ENCODE results near the gene ZNF827. TPM values are rescaled to one million over a fixed set of nuclear protein-coding genes. Genes with fewer than 3 reads are reported as not detected.

The ZNF827 gene
- total and polyA plus RNA-seq, 2 of the 8 experiments (the other 6 are each of a cell fraction or from before 2014, with no cell fraction given): 25.3 to 26.2 TPM

- Histone ChIP-seq H3K4me1 (replicated peaks in 1 of 4; ENCODE audit: control insufficient read depth in 3 of 4, insufficient read depth in 4 of 4, low read length in 3 of 4) (peaks cover 0 to 12% (median 9%) of the 10 kb centered on the region in 4 experiments; a peak in 4 of 7 replicates), H3K4me2 (ENCODE audit: insufficient read depth in 1 of 2, low read depth in 2 of 2, low read length in 2 of 2) (peak overlapping the region in 1 of 2 experiments; percentile 4; a peak in 1 of 4 replicates), H3K9ac (replicated peaks in 1 of 4; ENCODE audit: extremely low read depth in 1 of 4, low read depth in 3 of 4, low read length in 3 of 4) (no peak overlapping the region), H3K18ac (ENCODE audit: extremely low read depth, low read length) (no peak overlapping the region), H2BK15ac (ENCODE audit: low read length) (no peak overlapping the region), H3K9me3 (ENCODE audit: insufficient read depth in 2 of 2, low read depth in 1 of 2, low read length in 1 of 2) (no peaks in the 10 kb centered on the region), H3K36me3 (ENCODE audit: control insufficient read depth in 2 of 4, insufficient read depth in 4 of 4, low read length in 3 of 4) (peaks cover 0 to 24% (median 13%) of the 10 kb centered on the region in 4 experiments; a peak in 5 of 8 replicates), H3K23ac (ENCODE audit: insufficient read length) (no peak overlapping the region), H4K20me1 (replicated peaks in 1 of 2; ENCODE audit: control insufficient read depth in 1 of 2, insufficient read depth in 2 of 2, low read length in 2 of 2) (no peaks in the 10 kb centered on the region), H3K79me1 (ENCODE audit: low read depth, low read length) (peaks cover 12% of the 10 kb centered on the region), H2AFZ (ENCODE audit: low read length) (no peak overlapping the region), H3K23me2 (ENCODE audit: low read depth, low read length) (no peaks in the 10 kb centered on the region), H3K79me2 (ENCODE audit: control insufficient read depth in 1 of 2, insufficient read depth in 2 of 2, low read length in 2 of 2) (peaks cover 6 to 93% of the 10 kb centered on the region in 2 experiments), H2AK5ac (ENCODE audit: low read depth, low read length) (no peak overlapping the region), H3K27ac (ENCODE audit: low read depth, low read length) (no peak overlapping the region), H3K4me3 (ENCODE audit: extremely low read depth in 1 of 4, insufficient read depth in 2 of 4, low read depth in 3 of 4, low read length in 4 of 4) (no peak overlapping the region; a peak in 1 of 8 replicates), H3K14ac (ENCODE audit: insufficient read length) (no peak overlapping the region), H4K8ac (ENCODE audit: extremely low read depth, insufficient read depth, low read length) (no peak overlapping the region), H4K91ac (replicated peaks; ENCODE audit: insufficient read length, low read length) (no peak overlapping the region), H3K4ac (replicated peaks; ENCODE audit: insufficient read length, low read depth, low read length) (no peak overlapping the region), H2BK5ac (ENCODE audit: low read depth, low read length) (no peak overlapping the region), H3K56ac (replicated peaks; ENCODE audit: insufficient read length, low read depth, low read length) (no peak overlapping the region), H2BK12ac (ENCODE audit: low read depth, low read length) (no peak overlapping the region), H3K27me3 (replicated peaks in 1 of 4; ENCODE audit: control insufficient read depth in 3 of 4, extremely low read depth in 1 of 4, insufficient read depth in 3 of 4, low read length in 3 of 4) (peaks cover 0 to 1% (median 0%) of the 10 kb centered on the region in 4 experiments; a peak in 1 of 7 replicates), H2BK120ac (replicated peaks; ENCODE audit: low read depth, low read length) (no peak overlapping the region), H4K5ac (ENCODE audit: insufficient read length, low read depth, low read length) (no peak overlapping the region), H2BK20ac (ENCODE audit: low read length) (no peak overlapping the region)
- ChIA-PET CTCF (ENCODE audit: partially characterized antibody) (interaction anchor here (0.9 to 2.2 kb wide), 3 partner anchors 10 to 31 kb away, joined by 3 to 13 read pairs (median 4); no protein-coding TSS in a partner anchor), POLR2A (ENCODE audit: partially characterized antibody) (no interaction called here)
- FAIRE-seq (no peak), DNase-seq (ENCODE audit: low read depth in 1 of 2, low spot score in 2 of 2) (no peak)
- 91% methylated on average over 4 of the region's 4 CpGs; no CpG with 5 or more reads in 1 of the 2 experiments for WGBS, 2 experiments (ENCODE audit: extremely low coverage in 1 of 2, insufficient coverage in 1 of 2, insufficient read length in 1 of 2, insufficient replicate concordance in 2 of 2, low coverage in 1 of 2, low lambda C conversion rate in 2 of 2, missing lambda C conversion rate in 1 of 2)
- TF ChIP-seq CEBPB (IDR thresholded peaks at IDR 0.05; ENCODE audit: low read depth, low read length): no peak
- no peak for TF ChIP-seq POLR2A (IDR thresholded peaks at IDR 0.05; ENCODE audit: control extremely low read depth in 1 of 2, low read depth in 2 of 2, low read length in 2 of 2)
These were observed 38.6 kb downstream of the ZNF827 start for GRCh38 chr4:145899886-145900460.

All from H1 (cell line).